Panc1 (cell line): ENCODE results near the gene CHST15. TPM values are rescaled to one million over a fixed set of nuclear protein-coding genes. Genes with fewer than 3 reads are reported as not detected.

Source experiments
- ATAC-seq: fragments of 200-7000 bp; cut with Tn5 transposase; 2 replicates; pipeline ENCODE4 v1.9.1; 2020; ENCODE audit warnings: mild to moderate bottlenecking, moderate library complexity
- BruUV-seq: library from RNA; stranded (reverse); fragments of 400-500 nt; replicated peaks from 2 replicates; lab custom pipeline; 2021; lab: Mats Ljungman, UMichigan
- CTCF ChIA-PET: fragments of 300-600 bp; sonication (Branson Sonifier 250); formaldehyde crosslinking; loops from one replicate; lab custom pipeline; 2022; ENCODE audit warnings: antibody characterized with exemption; lab: Charles Lee
- POLR2A ChIA-PET: fragments of 300-600 bp; sonication (Branson Sonifier 250); formaldehyde crosslinking; loops from one replicate; lab custom pipeline; 2022; ENCODE audit warnings: antibody characterized with exemption; lab: Charles Lee
- DNase-seq: peaks from one replicate; pipeline ENCODE4 v3.0.0-alpha.2; 2010; ENCODE audit warnings: low read depth, low spot score
- H3K27ac ChIP-seq: 2 replicates; pipeline ENCODE4 v1.5.1; 2011; ENCODE audit warnings: mild to moderate bottlenecking, low read length, inconsistent platforms
- H3K27me3 ChIP-seq: fragments of 200-500 bp; sonication (Bioruptor generic); 2 replicates; pipeline ENCODE4 v1.6.0; 2014; ENCODE audit warnings: low read length, inconsistent platforms; ENCODE audit not compliant: control insufficient read depth, insufficient read depth
- H3K36me3 ChIP-seq: fragments of 200-500 bp; sonication (Bioruptor generic); 2 replicates; pipeline ENCODE4 v1.5.1; 2014; ENCODE audit warnings: inconsistent platforms, mild to moderate bottlenecking, low read length, moderate library complexity; ENCODE audit not compliant: control insufficient read depth, insufficient read depth
- H3K4me1 ChIP-seq: 2 replicates; pipeline ENCODE4 v1.5.1; 2011; ENCODE audit warnings: inconsistent platforms, mild to moderate bottlenecking, low read length, moderate library complexity; ENCODE audit not compliant: control insufficient read depth, insufficient read depth
- H3K4me3 ChIP-seq, 2 experiments: 2 replicates each; pipeline ENCODE4 v1.5.1; 2011 to 2012; ENCODE audit warnings: low read depth in 2 of 2, low read length in 2 of 2, mild to moderate bottlenecking in 2 of 2, inconsistent platforms in 1 of 2, moderate library complexity in 1 of 2
- H3K9me3 ChIP-seq: fragments of 200-500 bp; sonication (Bioruptor generic); 2 replicates; pipeline ENCODE4 v1.5.1; 2014; ENCODE audit warnings: low read depth, mild to moderate bottlenecking, inconsistent platforms, low read length, moderate library complexity; ENCODE audit not compliant: control insufficient read depth, insufficient read depth
- CTCF ChIP-seq: fragments of 450-650 bp; IDR thresholded peaks from 2 replicates; pipeline ENCODE4 v1.5.1; 2017; ENCODE audit warnings: mild to moderate bottlenecking
- POLR2AphosphoS5 ChIP-seq: IDR thresholded peaks from 2 replicates; pipeline ENCODE4 v1.6.1; 2012; ENCODE audit warnings: mild to moderate bottlenecking, low read depth, low read length, moderate library complexity
- REST ChIP-seq, 2 experiments: IDR thresholded peaks; 2 replicates each; pipeline ENCODE4 v1.6.1; 2011 to 2012; ENCODE audit warnings: low read depth in 2 of 2, control low read depth in 1 of 2, low read length in 1 of 2, mild to moderate bottlenecking in 1 of 2, moderate library complexity in 1 of 2; ENCODE audit not compliant: insufficient read depth in 1 of 2
- SIN3A ChIP-seq: IDR thresholded peaks from 2 replicates; pipeline ENCODE4 v1.6.1; 2012; ENCODE audit warnings: low read depth, mild to moderate bottlenecking, low read length, moderate library complexity, borderline replicate concordance; ENCODE audit not compliant: insufficient read depth
- TCF7L2 ChIP-seq: IDR thresholded peaks from 2 replicates; pipeline ENCODE4 v1.6.1; 2011; ENCODE audit warnings: mild to moderate bottlenecking, low read depth, low read length, inconsistent platforms
- in situ Hi-C: cut with HindIII; loops from 2 replicates; pipeline ENCODE4 v1.10.0; 2016; ENCODE audit warnings: low sequenced_read_pairs, low pct_unique_long_range_greater_than_20kb
- intact Hi-C: fragments of 100-400 bp; cut with micrococcal nuclease; formaldehyde crosslinking; loops from one replicate; pipeline ENCODE4 v1.10.0; 2022; ENCODE audit not compliant: unreplicated experiment
- total RNA-seq: library from RNA; stranded (reverse); gene quantifications from one replicate; pipeline ENCODE4 v1.2.1, GENCODE V29; 2021; ENCODE audit not compliant: unreplicated experiment

Gene CHST15
- total RNA-seq, 1 experiment from 2014 or later: 33.2 TPM

DNA sequence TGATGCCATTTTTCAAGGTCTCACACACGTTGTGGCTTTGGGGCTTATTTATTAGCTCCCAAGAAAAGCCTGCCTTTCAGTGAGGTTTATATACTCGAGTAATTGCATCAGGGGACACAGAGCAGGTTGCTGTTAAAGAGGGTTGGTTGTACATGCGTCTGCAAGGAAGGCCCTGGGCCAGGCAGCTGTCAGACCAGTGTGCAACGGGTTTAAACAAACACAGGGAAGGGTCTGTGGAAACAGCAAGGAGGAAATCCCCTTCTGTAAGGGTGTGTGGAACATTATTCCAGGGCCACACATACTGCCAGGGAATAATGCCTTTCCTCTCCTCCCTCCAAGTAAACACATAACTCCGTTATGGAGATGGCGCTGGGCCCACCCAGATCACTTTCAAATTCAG is 1.7 kb upstream of the CHST15 start:
- H3K27ac ChIP-seq: peak overlapping the region; percentile 74; the same call in 1 of the 2 replicates
- no peaks in the 10 kb centered on the region for H3K9me3 ChIP-seq
- POLR2A ChIA-PET: interaction anchor here (0.5 kb wide), 1 partner anchor 113 kb away, joined by 3 read pairs; no protein-coding TSS in a partner anchor
- peak overlapping the region in 1 of 2 experiments; percentile 64; a peak in 2 of 4 replicates for H3K4me3 ChIP-seq
- no TSS peak for BruUV-seq
- H3K27me3 ChIP-seq: no peaks in the 10 kb centered on the region
- intact Hi-C loops: no loop called here
- in situ Hi-C loops: no loop called here
- TF ChIP-seq SIN3A (no peak), POLR2AphosphoS5 (no peak), REST (IDR thresholded peaks at IDR 0.05; ENCODE audit: insufficient read depth in 1 of 2, low read depth in 2 of 2, low read length in 1 of 2) (no peak), CTCF (no peak), TCF7L2 (no peak)
- peaks cover 21% of the 10 kb centered on the region for H3K4me1 ChIP-seq
- ATAC-seq: no peak
- no peak for DNase-seq
- peaks cover 2% of the 10 kb centered on the region; the same call in 1 of the 2 replicates for H3K36me3 ChIP-seq
- CTCF ChIA-PET: no interaction called here

DNA sequence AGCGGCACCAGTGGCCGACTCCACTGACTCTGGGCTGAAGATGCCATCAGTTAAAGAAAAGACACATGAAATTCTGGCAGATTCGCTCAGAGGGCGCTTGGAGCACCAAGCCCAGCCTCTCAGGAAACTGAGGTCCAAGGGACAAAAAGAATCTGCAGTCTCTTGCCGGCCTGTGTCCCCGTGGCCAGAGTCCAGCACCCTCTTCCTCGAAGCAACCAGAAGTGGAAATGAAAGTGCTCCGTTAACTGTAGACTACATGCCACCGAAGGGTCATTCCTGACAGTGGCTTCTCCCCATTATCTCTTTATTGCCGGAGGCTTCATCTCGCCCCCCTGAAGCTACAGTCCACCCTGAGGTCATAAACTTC is 1.0 kb upstream of the CHST15 start:
- ChIA-PET CTCF (no interaction called here), POLR2A (interaction anchor here (0.5 kb wide), 1 partner anchor 112 kb away, joined by 3 read pairs; no protein-coding TSS in a partner anchor)
- intact Hi-C loops: loop anchor here (5.0 kb wide), 2 partner anchors 97 to 293 kb away; no protein-coding TSS in a partner anchor

More for the DNA sequence above, 1.0 kb upstream of the CHST15 start:
- Histone ChIP-seq H3K4me1 (peaks cover 24% of the 10 kb centered on the region), H3K27ac (peak overlapping the region; percentile 74), H3K4me3 (peak overlapping the region; percentile 64), H3K27me3 (no peaks in the 10 kb centered on the region), H3K9me3 (no peaks in the 10 kb centered on the region), H3K36me3 (peaks cover 2% of the 10 kb centered on the region; the same call in 1 of the 2 replicates)
- in situ Hi-C loops: no loop called here
- DNase-seq (no peak), ATAC-seq (no peak)
- BruUV-seq: no TSS peak
- no peak for TF ChIP-seq SIN3A
- no peak for TF ChIP-seq REST (IDR thresholded peaks at IDR 0.05; ENCODE audit: insufficient read depth in 1 of 2, low read depth in 2 of 2, low read length in 1 of 2)
- TF ChIP-seq TCF7L2: no peak
- TF ChIP-seq CTCF: no peak
- TF ChIP-seq POLR2AphosphoS5: no peak
